Stimulated activated CD4-positive, alpha-beta T cell treated with anti-CD3 and anti-CD28 coated beads, TNF-alpha, amount 100 ng/mL, for 4 hours (primary cell): ENCODE data around the gene MPDU1.

Experiments
- DNase-seq, 3 experiments: peaks; one replicate each; pipeline ENCODE4 v3.0.0-alpha.2; 2020; ENCODE audit warnings: low read depth in 3 of 3

The MPDU1 gene

DNA sequence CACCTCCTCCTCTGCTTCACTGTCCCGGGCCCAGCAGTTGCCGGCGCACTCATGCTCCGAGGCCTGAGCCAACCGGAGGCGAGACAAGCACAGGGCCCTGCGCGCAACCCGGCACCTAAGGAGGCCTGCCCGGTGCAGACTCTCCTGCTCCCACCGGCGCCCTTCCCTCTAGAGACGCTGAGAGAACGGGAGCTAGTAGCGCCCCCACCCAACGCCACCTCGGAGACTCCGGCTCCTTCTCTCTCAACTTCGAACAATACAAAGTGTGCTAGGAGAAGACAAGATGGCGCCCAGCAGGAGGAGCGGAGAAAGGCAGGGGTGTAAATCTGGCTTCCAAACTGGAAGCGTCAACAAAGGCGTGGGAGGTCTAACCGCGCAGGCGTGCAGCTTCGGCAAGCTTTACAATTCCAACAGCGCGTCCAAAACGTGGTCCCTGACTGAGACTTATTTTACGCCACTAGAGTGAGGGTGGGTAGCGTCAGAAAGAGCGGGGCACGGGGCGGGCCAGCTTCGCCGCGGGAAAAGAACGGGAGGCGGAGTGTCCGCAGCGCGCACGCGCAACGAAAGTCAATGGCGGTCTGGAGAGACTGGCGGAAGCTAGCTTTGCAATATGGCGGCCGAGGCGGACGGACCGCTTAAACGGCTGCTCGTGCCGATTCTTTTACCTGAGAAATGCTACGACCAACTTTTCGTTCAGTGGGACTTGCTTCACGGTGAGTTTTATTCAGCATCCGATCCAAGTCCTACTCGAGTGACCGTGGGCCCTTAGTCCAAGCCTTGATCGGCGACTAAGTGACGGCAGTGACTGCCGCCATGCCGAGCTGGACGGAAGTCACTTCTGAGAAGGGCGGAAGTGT lies at the start of gene MPDU1:
Gene MPDU1, plus strand, starts transcription at position 600 of the 857 bp plus-strand sequence. Its CDS starts 11 bp downstream, at position 611.
- DNase-seq: peak; percentile 83 to 89 (median 89)

DNA sequence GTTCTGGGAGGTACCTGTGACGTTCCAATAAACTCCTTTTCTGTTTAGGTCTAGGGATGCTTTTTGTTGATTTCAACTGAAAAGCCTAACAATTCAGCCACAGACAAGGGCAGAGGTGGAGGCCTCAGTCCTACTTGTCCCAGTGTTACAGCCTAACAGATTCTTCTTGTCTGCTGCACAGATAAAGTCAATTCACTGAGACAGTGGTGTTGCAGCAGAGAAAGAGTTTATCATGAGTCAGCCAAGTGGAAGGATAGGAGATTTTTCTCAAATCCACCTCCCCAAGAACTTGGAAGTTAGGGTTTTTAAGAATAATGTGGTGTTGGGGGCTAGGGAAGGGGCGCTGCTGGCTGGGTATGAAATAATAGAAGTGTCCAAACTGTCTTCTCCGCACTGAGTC lies 45.6 kb upstream of the MPDU1 start:
- no peak for DNase-seq

DNA sequence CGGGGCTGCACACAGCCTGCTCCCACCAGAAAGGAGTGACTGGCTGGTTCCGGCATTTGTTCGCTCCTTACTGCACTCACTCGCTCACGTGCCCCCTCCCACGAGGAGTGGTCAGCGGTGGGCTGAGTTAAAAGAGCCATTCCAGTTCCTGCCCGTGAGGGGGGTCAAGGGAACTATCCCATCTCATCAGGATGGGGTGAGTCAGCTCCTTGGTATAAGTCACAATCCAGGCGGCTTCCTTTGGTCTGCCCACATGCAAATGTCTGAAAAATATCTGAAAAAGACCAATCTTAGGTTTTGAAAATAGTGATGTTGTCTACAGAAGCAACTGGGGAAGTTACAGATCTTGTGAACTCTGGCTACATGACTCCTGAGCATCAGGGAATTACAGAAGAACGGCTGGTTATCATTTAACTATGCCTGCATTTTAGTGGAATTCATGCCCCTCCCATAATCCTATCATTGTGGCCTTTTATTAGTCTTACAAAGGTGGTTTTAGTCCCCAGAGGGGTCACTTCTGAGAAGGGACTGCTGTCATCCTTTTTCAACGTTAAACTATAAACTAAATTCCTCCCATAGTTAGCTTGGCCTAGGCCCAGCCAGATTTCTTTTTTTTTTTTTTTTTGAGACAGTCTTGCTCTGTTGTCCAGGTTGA lies 44.6 kb upstream of the MPDU1 start:
- DNase-seq: no peak

GRCh38 chr17:7541074-7541621 lies 42.5 kb upstream of the MPDU1 start:
- no peak for DNase-seq

DNA sequence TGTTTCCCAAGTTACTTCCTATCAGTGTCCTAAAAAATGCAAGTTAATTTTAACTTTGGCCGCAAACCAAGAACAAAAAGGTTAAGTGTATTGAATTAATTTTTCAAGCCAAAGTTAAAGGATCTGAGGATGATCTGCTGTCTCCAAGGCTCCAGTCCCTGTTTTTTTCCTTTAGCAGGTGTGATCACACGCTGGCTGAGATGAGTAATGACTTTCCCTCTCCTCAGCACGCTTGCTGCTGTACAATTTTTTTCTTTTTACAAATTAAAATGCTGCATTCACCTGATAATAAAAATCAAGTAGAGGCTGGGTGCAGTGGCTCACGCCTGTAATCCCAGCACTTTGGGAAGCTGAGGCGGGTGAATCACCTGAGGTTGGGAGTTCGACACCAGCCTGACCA lies 38.7 kb upstream of the MPDU1 start:
- DNase-seq: no peak

DNA sequence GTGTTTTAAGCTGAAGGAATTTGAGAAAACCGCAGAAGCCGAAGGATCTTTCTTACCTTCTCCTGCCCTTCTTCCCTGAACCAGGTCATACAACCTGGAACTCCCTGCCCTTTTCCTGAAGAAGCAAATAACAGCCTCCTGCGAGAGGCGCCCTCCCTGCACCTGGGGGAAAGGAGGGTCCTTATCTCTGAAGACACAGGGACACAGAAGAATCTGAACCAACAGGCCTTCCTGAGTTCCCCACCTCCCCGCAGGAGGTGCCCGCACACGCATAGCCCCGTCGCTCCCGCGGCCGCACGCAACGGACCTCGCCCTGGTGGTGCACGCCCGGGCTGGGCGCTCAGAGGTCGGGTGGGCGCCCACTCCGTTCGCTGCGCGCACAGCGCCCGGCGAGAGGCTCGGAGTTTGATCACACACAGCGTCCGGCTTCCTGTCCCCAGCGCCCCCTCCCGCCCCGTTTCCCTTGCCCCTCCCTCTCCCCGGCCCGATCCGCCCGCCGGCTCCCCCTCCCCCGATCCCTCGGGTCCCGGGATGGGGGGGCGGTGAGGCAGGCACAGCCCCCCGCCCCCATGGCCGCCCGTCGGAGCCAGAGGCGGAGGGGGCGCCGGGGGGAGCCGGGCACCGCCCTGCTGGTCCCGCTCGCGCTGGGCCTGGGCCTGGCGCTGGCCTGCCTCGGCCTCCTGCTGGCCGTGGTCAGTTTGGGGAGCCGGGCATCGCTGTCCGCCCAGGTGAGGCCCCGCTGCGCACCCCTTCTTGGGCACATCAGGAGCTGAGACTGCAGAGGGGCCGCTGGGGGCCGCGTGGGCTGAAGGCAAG lies 34.9 kb upstream of the MPDU1 start, which contains the start of gene TNFSF12:
Gene TNFSF12, plus strand, starts transcription at position 474 of the 816 bp plus-strand sequence. Its CDS starts 96 bp downstream, at position 570.
- DNase-seq: peak in 1 of 3 experiments; percentile 21

- DNase-seq: no peak
Measured at GRCh38 chr17:7549401-7550055, 34.1 kb upstream of the MPDU1 start.

GRCh38 chr17:7550344-7550743 lies 33.3 kb upstream of the MPDU1 start:
- no peak for DNase-seq

- no peak for DNase-seq
Measured at GRCh38 chr17:7551396-7551795, 32.3 kb upstream of the MPDU1 start.

- no peak for DNase-seq
Measured at GRCh38 chr17:7552621-7553051, 31.0 kb upstream of the MPDU1 start.

- DNase-seq: no peak
Measured at GRCh38 chr17:7553356-7553755, 30.3 kb upstream of the MPDU1 start.

GRCh38 chr17:7555320-7555948 lies 28.2 kb upstream of the MPDU1 start:
- no peak for DNase-seq

DNA sequence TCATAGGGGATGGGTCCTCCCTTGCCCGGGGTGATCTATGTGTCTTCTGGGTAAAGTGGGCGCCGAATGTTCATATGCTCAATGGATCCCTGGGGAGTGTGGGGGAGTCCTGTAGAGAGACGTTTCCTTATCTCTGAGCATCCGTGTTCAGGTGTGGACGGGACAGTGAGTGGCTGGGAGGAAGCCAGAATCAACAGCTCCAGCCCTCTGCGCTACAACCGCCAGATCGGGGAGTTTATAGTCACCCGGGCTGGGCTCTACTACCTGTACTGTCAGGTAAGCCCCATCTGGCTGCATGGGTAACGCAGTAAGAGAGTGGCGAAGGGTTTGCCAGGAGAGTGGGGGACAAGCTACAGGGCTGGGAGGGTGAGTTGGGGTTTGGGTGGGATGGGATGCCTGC lies 27.0 kb upstream of the MPDU1 start:
- no peak for DNase-seq

DNA sequence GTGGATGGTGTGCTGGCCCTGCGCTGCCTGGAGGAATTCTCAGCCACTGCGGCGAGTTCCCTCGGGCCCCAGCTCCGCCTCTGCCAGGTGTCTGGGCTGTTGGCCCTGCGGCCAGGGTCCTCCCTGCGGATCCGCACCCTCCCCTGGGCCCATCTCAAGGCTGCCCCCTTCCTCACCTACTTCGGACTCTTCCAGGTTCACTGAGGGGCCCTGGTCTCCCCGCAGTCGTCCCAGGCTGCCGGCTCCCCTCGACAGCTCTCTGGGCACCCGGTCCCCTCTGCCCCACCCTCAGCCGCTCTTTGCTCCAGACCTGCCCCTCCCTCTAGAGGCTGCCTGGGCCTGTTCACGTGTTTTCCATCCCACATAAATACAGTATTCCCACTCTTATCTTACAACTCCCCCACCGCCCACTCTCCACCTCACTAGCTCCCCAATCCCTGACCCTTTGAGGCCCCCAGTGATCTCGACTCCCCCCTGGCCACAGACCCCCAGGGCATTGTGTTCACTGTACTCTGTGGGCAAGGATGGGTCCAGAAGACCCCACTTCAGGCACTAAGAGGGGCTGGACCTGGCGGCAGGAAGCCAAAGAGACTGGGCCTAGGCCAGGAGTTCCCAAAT lies 26.4 kb upstream of the MPDU1 start:
- DNase-seq: no peak

GRCh38 chr17:7557775-7558543 lies 25.7 kb upstream of the MPDU1 start:
- no peak for DNase-seq

DNA sequence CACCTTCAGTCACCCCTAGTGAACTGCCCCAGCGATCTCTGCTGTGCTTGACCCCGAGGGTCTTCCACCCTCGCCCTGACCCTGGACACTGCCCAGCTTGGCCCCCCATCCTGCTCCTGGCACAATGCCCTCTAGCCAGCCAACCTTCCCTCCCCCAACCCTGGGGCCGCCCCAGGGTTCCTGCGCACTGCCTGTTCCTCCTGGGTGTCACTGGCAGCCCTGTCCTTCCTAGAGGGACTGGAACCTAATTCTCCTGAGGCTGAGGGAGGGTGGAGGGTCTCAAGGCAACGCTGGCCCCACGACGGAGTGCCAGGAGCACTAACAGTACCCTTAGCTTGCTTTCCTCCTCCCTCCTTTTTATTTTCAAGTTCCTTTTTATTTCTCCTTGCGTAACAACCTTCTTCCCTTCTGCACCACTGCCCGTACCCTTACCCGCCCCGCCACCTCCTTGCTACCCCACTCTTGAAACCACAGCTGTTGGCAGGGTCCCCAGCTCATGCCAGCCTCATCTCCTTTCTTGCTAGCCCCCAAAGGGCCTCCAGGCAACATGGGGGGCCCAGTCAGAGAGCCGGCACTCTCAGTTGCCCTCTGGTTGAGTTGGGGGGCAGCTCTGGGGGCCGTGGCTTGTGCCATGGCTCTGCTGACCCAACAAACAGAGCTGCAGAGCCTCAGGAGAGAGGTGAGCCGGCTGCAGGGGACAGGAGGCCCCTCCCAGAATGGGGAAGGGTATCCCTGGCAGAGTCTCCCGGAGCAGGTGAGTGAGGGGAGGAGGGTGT lies 24.9 kb upstream of the MPDU1 start, which contains the start of gene TNFSF13:
Gene TNFSF13, plus strand, starts transcription at position 207 of the 776 bp plus-strand sequence. Its CDS starts 290 bp downstream, at position 497.
- DNase-seq: no peak

GRCh38 chr17:7559320-7560171 lies 24.1 kb upstream of the MPDU1 start:
- DNase-seq: no peak
